HG03064 (cell line): Measurements from ENCODE around the gene RPRM.
"Not testable (repeated sequence)": the region's sequence is repeated elsewhere in the genome, so short reads cannot be mapped to it uniquely, and the experiment has no call there.

Experiments used
- ATAC-seq: cut with Tn5 transposase; IDR thresholded peaks from one replicate; pipeline ENCODE4 v1.9.1; 2021; ENCODE audit warnings: low read depth; ENCODE audit not compliant: unreplicated experiment

The RPRM gene

DNA sequence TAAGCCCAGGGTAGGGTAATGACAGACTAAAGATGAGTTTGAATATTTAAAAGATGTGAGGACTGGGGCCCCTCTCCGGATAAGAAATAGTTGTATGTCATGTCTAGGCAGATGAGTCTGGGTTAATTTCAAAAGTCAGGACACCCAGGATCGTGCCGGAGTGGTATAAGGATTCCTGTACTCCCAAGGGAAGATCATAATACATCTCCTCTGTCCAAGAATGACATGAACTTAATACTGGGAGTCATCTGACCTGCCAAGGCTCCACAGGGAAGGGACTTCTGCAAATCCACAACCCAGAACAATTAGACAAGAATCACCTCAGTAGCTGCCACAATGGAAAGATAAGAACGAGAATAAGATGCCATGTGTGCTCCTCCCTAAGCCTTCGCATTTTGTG, 17.1 kb downstream of the RPRM start:
- no peak for ATAC-seq

- ATAC-seq = no peak
Measured at GRCh38 chr2:153455861-153456260, 22.7 kb downstream of the RPRM start.

DNA sequence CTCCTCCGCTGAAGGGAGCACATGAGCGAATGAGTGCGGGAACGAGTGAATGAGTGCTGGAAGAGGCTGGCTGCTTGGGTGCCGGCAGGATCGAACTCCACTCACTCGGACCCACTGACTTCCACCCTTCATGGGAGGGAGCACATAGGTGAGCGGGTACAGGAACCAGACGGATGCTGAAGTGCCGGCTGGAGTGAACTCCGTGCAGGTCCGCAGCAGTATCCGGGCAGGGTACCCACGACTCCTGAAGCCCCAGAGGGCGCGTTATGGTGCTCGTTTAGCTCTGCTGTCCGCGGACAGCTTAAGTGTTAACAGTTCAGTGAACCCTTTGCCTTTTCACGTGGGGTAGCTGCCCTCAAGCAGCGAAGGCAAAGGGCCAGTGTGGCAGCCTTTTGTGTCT, 23.2 kb downstream of the RPRM start:
- no peak for ATAC-seq

- ATAC-seq = no peak
Measured at GRCh38 chr2:153451611-153452010, 27.0 kb downstream of the RPRM start.

- no peak for ATAC-seq
Measured at GRCh38 chr2:153443106-153443505, 35.5 kb downstream of the RPRM start.

- not testable (repeated sequence) for ATAC-seq
Measured at GRCh38 chr2:153442616-153443015, 35.9 kb downstream of the RPRM start.

DNA sequence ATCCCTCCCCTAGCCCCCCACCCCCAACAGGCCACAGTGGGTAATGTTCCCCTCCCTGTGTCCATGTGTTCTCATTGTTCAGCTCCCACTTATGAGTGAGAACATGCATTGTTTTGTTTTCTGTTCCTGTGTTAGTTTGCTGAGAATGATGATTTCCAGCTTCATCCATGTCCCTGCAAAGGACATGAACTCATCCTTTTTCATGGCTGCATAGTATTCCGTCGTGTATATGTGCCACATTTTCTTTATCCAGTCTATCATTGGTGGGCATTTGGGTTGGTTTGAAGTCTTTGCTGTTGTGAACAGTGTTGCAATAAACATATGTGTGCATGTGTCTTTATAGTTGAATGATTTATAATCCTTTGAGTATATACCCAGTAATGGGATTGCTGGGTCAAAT, 38.5 kb downstream of the RPRM start:
- not testable (repeated sequence) for ATAC-seq

- ATAC-seq = no peak
Measured at GRCh38 chr2:153433403-153433802, 45.2 kb downstream of the RPRM start.

DNA sequence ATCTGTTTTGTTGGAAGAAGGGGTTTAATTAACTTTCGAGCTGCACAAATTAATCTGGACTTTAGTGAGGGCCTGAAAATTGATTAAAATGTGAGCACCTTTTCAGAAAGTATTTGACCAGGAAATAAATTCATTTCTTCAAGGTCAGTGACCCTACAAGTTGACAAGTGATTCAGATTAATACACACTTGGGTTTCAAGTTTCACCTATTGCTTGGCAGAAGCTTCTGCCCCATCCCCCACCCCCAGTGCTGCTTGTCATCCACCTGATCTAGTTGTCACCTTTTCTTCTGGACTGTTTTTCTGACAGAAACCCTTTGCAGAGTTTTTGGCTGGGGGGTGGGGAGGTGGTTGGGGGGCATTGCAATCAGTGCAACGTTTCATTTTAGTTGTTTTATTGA, 46.2 kb downstream of the RPRM start:
- no peak for ATAC-seq

DNA sequence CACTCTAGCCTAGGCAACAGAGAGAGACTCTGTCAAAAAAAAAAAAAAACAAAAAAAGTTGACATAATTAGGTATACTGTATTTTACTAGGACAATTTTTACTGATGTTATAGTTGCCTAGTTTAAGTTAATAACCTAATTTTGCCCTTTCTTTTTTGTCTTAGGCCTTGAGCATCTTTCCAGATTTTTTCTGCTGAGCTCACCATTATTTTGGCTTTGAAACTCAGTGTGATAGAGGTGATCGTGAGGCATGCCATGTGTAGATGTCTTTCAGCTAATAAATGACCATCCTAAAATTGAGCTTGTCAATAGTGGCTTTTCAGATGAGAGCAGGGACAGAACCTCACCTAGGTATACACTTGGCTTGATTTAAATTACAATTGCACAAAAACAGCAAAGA, 47.4 kb downstream of the RPRM start:
- no peak for ATAC-seq
